Peyer's patch (tissue), 4 donors: Measurements from ENCODE around the gene ARHGEF25.

Experiments
- POLR2A ChIP-seq, 2 donors: fragments of 450-650 bp; IDR thresholded peaks; one replicate each; pipeline ENCODE4 v1.5.1; 2017; ENCODE audit warnings: antibody characterized with exemption in 2 of 2, mild to moderate bottlenecking in 2 of 2, moderate library complexity in 2 of 2
- TF ChIP-seq, protein P1 (sequence below), 6 experiments: fragments of 450-650 bp in 4 of 6; fragments of 200-600 bp in 2 of 6; sonication (generic) in 1 of 6; IDR thresholded peaks; one replicate each; pipeline ENCODE4 v1.5.1; 2017 to 2019; ENCODE audit warnings: antibody characterized with exemption in 6 of 6, mild to moderate bottlenecking in 3 of 6, moderate library complexity in 1 of 6

DNA sequence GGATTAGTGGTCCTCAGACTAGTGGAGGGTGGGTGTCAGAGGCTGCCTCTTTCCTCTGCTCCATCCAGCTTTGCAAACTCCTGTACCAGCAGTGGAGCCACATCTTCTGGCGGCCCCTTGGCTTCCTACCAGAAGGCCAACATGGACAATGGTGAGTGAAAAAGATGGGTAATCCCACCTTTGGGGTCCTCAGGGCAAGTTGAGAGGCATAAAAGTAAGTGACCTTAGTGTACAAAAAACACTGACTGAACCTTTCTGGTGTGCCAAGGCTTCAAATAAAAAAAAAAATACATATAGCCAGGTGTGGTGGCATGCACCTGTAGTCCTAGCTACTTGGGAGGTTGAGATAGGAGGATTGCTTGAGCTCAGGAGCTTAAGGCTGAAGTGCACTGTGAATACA is 29.4 kb upstream of the ARHGEF25 start:
- TF ChIP-seq, protein P1, sequence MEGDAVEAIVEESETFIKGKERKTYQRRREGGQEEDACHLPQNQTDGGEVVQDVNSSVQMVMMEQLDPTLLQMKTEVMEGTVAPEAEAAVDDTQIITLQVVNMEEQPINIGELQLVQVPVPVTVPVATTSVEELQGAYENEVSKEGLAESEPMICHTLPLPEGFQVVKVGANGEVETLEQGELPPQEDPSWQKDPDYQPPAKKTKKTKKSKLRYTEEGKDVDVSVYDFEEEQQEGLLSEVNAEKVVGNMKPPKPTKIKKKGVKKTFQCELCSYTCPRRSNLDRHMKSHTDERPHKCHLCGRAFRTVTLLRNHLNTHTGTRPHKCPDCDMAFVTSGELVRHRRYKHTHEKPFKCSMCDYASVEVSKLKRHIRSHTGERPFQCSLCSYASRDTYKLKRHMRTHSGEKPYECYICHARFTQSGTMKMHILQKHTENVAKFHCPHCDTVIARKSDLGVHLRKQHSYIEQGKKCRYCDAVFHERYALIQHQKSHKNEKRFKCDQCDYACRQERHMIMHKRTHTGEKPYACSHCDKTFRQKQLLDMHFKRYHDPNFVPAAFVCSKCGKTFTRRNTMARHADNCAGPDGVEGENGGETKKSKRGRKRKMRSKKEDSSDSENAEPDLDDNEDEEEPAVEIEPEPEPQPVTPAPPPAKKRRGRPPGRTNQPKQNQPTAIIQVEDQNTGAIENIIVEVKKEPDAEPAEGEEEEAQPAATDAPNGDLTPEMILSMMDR (IDR thresholded peaks at IDR 0.05): no peak
- TF ChIP-seq POLR2A (IDR thresholded peaks at IDR 0.05): no peak
